ENCODE data around the gene GRB7.
"Not testable (repeated sequence)": the region's sequence is repeated elsewhere in the genome, so short reads cannot be mapped to it uniquely, and the experiment has no call there.

Gene GRB7
- total RNA-seq: 0 reads per million in 2 donors

- no peak for DNase-seq
These were observed at the start of gene GRB7 for GRCh38 chr17:39737760-39738567. GRB7 (plus strand) TSS chr17:39737938; CDS start chr17:39742302, 4,364 bp downstream.

- no peak for DNase-seq
These were observed 49.3 kb upstream of the GRB7 start for GRCh38 chr17:39688475-39688835.

- no peak for DNase-seq
These were observed 48.8 kb upstream of the GRB7 start for GRCh38 chr17:39688945-39689344.

- no peak for DNase-seq
These were observed 43.1 kb upstream of the GRB7 start for GRCh38 chr17:39694593-39694992.

- no peak for DNase-seq
These were observed 42.7 kb upstream of the GRB7 start for GRCh38 chr17:39695089-39695474.

- DNase-seq: no peak
These were observed 41.0 kb upstream of the GRB7 start for GRCh38 chr17:39696731-39697130.

- no peak for DNase-seq
These were observed 39.8 kb upstream of the GRB7 start for GRCh38 chr17:39697961-39698360.

GRCh38 chr17:39699157-39699817, 38.5 kb upstream of the GRB7 start:
- not testable (repeated sequence) for DNase-seq

GRCh38 chr17:39699818-39700147, 38.0 kb upstream of the GRB7 start, which contains the start of gene ERBB2:
ERBB2 (plus strand) TSS chr17:39700064; CDS start chr17:39700239, 175 bp downstream.
- DNase-seq: no peak

- DNase-seq: no peak
These were observed 37.4 kb upstream of the GRB7 start for GRCh38 chr17:39700148-39700987.

GRCh38 chr17:39701012-39701783, 36.5 kb upstream of the GRB7 start:
- no peak for DNase-seq

GRCh38 chr17:39701784-39702422, 35.8 kb upstream of the GRB7 start:
- no peak for DNase-seq

GRCh38 chr17:39702901-39703893, 34.5 kb upstream of the GRB7 start:
- no peak for DNase-seq

GRCh38 chr17:39703913-39704312, 33.8 kb upstream of the GRB7 start:
- no peak for DNase-seq

- no peak for DNase-seq
These were observed 32.8 kb upstream of the GRB7 start for GRCh38 chr17:39704821-39705551.

- no peak for DNase-seq
These were observed 31.9 kb upstream of the GRB7 start for GRCh38 chr17:39705786-39706348.

GRCh38 chr17:39706383-39706782, 31.4 kb upstream of the GRB7 start:
- no peak for DNase-seq

- DNase-seq: peak in 1 of 5 experiments; percentile 73
These were observed 30.8 kb upstream of the GRB7 start for GRCh38 chr17:39706921-39707337.

- DNase-seq: no peak
These were observed 28.3 kb upstream of the GRB7 start for GRCh38 chr17:39709319-39709997.

All from T-helper 2 cell (primary cell).